Panc1 (cell line): ENCODE results near the gene RBMX2. TPM values are rescaled to one million over a fixed set of nuclear protein-coding genes. Genes with fewer than 3 reads are reported as not detected.

ENCODE experiments used
- ATAC-seq: fragments of 200-7000 bp; cut with Tn5 transposase; 2 replicates; pipeline ENCODE4 v1.9.1; 2020; ENCODE audit warnings: mild to moderate bottlenecking, moderate library complexity
- BruUV-seq: library from RNA; stranded (reverse); fragments of 400-500 nt; replicated peaks from 2 replicates; lab custom pipeline; 2021; lab: Mats Ljungman, UMichigan
- CTCF ChIA-PET: fragments of 300-600 bp; sonication (Branson Sonifier 250); formaldehyde crosslinking; loops from one replicate; lab custom pipeline; 2022; ENCODE audit warnings: antibody characterized with exemption; lab: Charles Lee
- POLR2A ChIA-PET: fragments of 300-600 bp; sonication (Branson Sonifier 250); formaldehyde crosslinking; loops from one replicate; lab custom pipeline; 2022; ENCODE audit warnings: antibody characterized with exemption; lab: Charles Lee
- DNase-seq: peaks from one replicate; pipeline ENCODE4 v3.0.0-alpha.2; 2010; ENCODE audit warnings: low read depth, low spot score
- H3K27ac ChIP-seq: 2 replicates; pipeline ENCODE4 v1.5.1; 2011; ENCODE audit warnings: mild to moderate bottlenecking, low read length, inconsistent platforms
- H3K27me3 ChIP-seq: fragments of 200-500 bp; sonication (Bioruptor generic); 2 replicates; pipeline ENCODE4 v1.6.0; 2014; ENCODE audit warnings: low read length, inconsistent platforms; ENCODE audit not compliant: control insufficient read depth, insufficient read depth
- H3K36me3 ChIP-seq: fragments of 200-500 bp; sonication (Bioruptor generic); 2 replicates; pipeline ENCODE4 v1.5.1; 2014; ENCODE audit warnings: inconsistent platforms, mild to moderate bottlenecking, low read length, moderate library complexity; ENCODE audit not compliant: control insufficient read depth, insufficient read depth
- H3K4me1 ChIP-seq: 2 replicates; pipeline ENCODE4 v1.5.1; 2011; ENCODE audit warnings: inconsistent platforms, mild to moderate bottlenecking, low read length, moderate library complexity; ENCODE audit not compliant: control insufficient read depth, insufficient read depth
- H3K4me3 ChIP-seq, 2 experiments: 2 replicates each; pipeline ENCODE4 v1.5.1; 2011 to 2012; ENCODE audit warnings: low read depth in 2 of 2, low read length in 2 of 2, mild to moderate bottlenecking in 2 of 2, inconsistent platforms in 1 of 2, moderate library complexity in 1 of 2
- H3K9me3 ChIP-seq: fragments of 200-500 bp; sonication (Bioruptor generic); 2 replicates; pipeline ENCODE4 v1.5.1; 2014; ENCODE audit warnings: low read depth, mild to moderate bottlenecking, inconsistent platforms, low read length, moderate library complexity; ENCODE audit not compliant: control insufficient read depth, insufficient read depth
- POLR2AphosphoS5 ChIP-seq: IDR thresholded peaks from 2 replicates; pipeline ENCODE4 v1.6.1; 2012; ENCODE audit warnings: mild to moderate bottlenecking, low read depth, low read length, moderate library complexity
- SIN3A ChIP-seq: IDR thresholded peaks from 2 replicates; pipeline ENCODE4 v1.6.1; 2012; ENCODE audit warnings: low read depth, mild to moderate bottlenecking, low read length, moderate library complexity, borderline replicate concordance; ENCODE audit not compliant: insufficient read depth
- TCF7L2 ChIP-seq: IDR thresholded peaks from 2 replicates; pipeline ENCODE4 v1.6.1; 2011; ENCODE audit warnings: mild to moderate bottlenecking, low read depth, low read length, inconsistent platforms
- in situ Hi-C: cut with HindIII; loops from 2 replicates; pipeline ENCODE4 v1.10.0; 2016; ENCODE audit warnings: low sequenced_read_pairs, low pct_unique_long_range_greater_than_20kb
- intact Hi-C: fragments of 100-400 bp; cut with micrococcal nuclease; formaldehyde crosslinking; loops from one replicate; pipeline ENCODE4 v1.10.0; 2022; ENCODE audit not compliant: unreplicated experiment
- total RNA-seq: library from RNA; stranded (reverse); gene quantifications from one replicate; pipeline ENCODE4 v1.2.1, GENCODE V29; 2021; ENCODE audit not compliant: unreplicated experiment
- TF ChIP-seq, protein P1 (sequence below), 2 experiments: IDR thresholded peaks; 2 replicates each; pipeline ENCODE4 v1.6.1; 2011 to 2012; ENCODE audit warnings: low read depth in 2 of 2, control low read depth in 1 of 2, low read length in 1 of 2, mild to moderate bottlenecking in 1 of 2, moderate library complexity in 1 of 2; ENCODE audit not compliant: insufficient read depth in 1 of 2
- TF ChIP-seq, protein P2 (sequence below): fragments of 450-650 bp; IDR thresholded peaks from 2 replicates; pipeline ENCODE4 v1.5.1; 2017; ENCODE audit warnings: mild to moderate bottlenecking

The RBMX2 gene
- total RNA-seq, 1 experiment from 2014 or later, result 40.4 TPM

DNA sequence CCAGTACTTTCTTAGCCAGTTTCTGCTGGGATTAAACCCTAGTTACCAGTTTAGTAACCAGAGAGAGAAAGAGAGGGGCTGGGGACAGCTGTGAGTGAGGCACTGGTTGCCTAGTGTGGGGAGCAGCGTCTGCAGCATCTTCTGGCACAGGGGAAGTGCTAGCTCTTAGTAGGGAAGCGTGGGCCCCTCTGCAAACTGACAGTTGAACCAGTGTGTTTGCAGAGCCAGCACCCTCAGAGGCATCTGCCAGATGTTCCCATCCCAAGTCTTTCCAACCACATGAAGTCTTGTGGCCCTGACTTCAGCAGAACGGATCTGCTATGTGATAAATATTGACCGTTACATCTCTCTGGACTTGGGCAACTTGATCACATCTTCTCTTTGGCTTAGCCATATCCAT lies 15.0 kb downstream of the RBMX2 start:
- Histone ChIP-seq H3K36me3 (no peaks in the 10 kb centered on the region), H3K4me3 (no peak overlapping the region), H3K27me3 (no peaks in the 10 kb centered on the region; the same call in 1 of the 2 replicates), H3K9me3 (no peaks in the 10 kb centered on the region), H3K4me1 (no peaks in the 10 kb centered on the region), H3K27ac (no peak overlapping the region)
- no peak for TF ChIP-seq TCF7L2
- TF ChIP-seq POLR2AphosphoS5, result no peak
- TF ChIP-seq, protein P1, sequence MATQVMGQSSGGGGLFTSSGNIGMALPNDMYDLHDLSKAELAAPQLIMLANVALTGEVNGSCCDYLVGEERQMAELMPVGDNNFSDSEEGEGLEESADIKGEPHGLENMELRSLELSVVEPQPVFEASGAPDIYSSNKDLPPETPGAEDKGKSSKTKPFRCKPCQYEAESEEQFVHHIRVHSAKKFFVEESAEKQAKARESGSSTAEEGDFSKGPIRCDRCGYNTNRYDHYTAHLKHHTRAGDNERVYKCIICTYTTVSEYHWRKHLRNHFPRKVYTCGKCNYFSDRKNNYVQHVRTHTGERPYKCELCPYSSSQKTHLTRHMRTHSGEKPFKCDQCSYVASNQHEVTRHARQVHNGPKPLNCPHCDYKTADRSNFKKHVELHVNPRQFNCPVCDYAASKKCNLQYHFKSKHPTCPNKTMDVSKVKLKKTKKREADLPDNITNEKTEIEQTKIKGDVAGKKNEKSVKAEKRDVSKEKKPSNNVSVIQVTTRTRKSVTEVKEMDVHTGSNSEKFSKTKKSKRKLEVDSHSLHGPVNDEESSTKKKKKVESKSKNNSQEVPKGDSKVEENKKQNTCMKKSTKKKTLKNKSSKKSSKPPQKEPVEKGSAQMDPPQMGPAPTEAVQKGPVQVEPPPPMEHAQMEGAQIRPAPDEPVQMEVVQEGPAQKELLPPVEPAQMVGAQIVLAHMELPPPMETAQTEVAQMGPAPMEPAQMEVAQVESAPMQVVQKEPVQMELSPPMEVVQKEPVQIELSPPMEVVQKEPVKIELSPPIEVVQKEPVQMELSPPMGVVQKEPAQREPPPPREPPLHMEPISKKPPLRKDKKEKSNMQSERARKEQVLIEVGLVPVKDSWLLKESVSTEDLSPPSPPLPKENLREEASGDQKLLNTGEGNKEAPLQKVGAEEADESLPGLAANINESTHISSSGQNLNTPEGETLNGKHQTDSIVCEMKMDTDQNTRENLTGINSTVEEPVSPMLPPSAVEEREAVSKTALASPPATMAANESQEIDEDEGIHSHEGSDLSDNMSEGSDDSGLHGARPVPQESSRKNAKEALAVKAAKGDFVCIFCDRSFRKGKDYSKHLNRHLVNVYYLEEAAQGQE (IDR thresholded peaks at IDR 0.05; ENCODE audit: insufficient read depth in 1 of 2, low read depth in 2 of 2, low read length in 1 of 2), result no peak
- TF ChIP-seq, protein P2, sequence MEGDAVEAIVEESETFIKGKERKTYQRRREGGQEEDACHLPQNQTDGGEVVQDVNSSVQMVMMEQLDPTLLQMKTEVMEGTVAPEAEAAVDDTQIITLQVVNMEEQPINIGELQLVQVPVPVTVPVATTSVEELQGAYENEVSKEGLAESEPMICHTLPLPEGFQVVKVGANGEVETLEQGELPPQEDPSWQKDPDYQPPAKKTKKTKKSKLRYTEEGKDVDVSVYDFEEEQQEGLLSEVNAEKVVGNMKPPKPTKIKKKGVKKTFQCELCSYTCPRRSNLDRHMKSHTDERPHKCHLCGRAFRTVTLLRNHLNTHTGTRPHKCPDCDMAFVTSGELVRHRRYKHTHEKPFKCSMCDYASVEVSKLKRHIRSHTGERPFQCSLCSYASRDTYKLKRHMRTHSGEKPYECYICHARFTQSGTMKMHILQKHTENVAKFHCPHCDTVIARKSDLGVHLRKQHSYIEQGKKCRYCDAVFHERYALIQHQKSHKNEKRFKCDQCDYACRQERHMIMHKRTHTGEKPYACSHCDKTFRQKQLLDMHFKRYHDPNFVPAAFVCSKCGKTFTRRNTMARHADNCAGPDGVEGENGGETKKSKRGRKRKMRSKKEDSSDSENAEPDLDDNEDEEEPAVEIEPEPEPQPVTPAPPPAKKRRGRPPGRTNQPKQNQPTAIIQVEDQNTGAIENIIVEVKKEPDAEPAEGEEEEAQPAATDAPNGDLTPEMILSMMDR, result no peak
- no peak for TF ChIP-seq SIN3A
- BruUV-seq, result no TSS peak
- no peak for DNase-seq
- ChIA-PET CTCF (no interaction called here), POLR2A (no interaction called here)
- in situ Hi-C loops, result no loop called here
- ATAC-seq, result no peak
- intact Hi-C loops, result no loop called here

DNA sequence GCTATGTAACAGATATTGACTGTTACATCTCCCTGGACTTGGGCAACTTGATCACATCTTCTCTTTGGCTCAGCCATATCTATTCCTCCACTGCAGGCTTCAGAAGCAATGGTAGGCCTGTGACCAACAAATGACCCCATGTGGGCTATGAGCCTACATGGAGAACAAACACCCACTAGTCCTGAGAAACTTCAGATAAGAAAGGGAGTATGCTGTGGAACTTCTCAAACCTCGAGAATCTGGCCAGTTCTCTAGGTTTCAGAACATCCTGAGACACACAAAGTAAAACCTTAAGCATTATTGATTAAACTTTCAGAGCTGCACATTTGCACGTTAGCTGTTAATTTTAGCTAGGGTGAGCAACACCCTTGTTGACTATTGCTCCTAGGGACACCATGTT lies 16.3 kb downstream of the RBMX2 start:
- intact Hi-C loops (no loop called here), in situ Hi-C loops (no loop called here)
- no peaks in the 10 kb centered on the region for H3K4me1 ChIP-seq
- ChIA-PET CTCF (no interaction called here), POLR2A (interaction anchor here (0.6 kb wide), 1 partner anchor 16 kb away, joined by 4 read pairs; no protein-coding TSS in a partner anchor)
- TF ChIP-seq SIN3A (no peak), POLR2AphosphoS5 (no peak), TCF7L2 (no peak)
- TF ChIP-seq, protein P2, result no peak
- TF ChIP-seq, protein P1 (IDR thresholded peaks at IDR 0.05; ENCODE audit: insufficient read depth in 1 of 2, low read depth in 2 of 2, low read length in 1 of 2), result no peak
- H3K9me3 ChIP-seq, result no peaks in the 10 kb centered on the region
- no peak overlapping the region for H3K27ac ChIP-seq
- H3K4me3 ChIP-seq, result no peak overlapping the region
- BruUV-seq, result no TSS peak
- H3K36me3 ChIP-seq, result no peaks in the 10 kb centered on the region
- DNase-seq (no peak), ATAC-seq (no peak)
- no peaks in the 10 kb centered on the region; the same call in 1 of the 2 replicates for H3K27me3 ChIP-seq
